Cardiac muscle cell (in vitro differentiated cells and primary cell): ENCODE data around the gene FRMPD2. TPM values are rescaled to one million over a fixed set of nuclear protein-coding genes. Genes with fewer than 3 reads are reported as not detected.

Source experiments
- DNase-seq, 2 donors: peaks; one replicate each; pipeline versions ENCODE4 v3.0.0 to v3.0.0-alpha.2; 2010 to 2017; ENCODE audit warnings: low read depth in 1 of 2, low spot score in 1 of 2
- H3K27ac ChIP-seq: fragments of 200-600 bp; sonication (generic); 2 replicates; pipeline ENCODE4 v1.5.1; 2016
- H3K27me3 ChIP-seq: fragments of 200-600 bp; sonication (generic); 2 replicates; pipeline ENCODE4 v1.6.0; 2016; ENCODE audit warnings: control low read depth
- H3K36me3 ChIP-seq: fragments of 200-600 bp; sonication (generic); 2 replicates; pipeline ENCODE4 v1.5.1; 2016; ENCODE audit warnings: control low read depth
- H3K4me1 ChIP-seq: fragments of 200-600 bp; sonication (generic); 2 replicates; pipeline ENCODE4 v1.8.1; 2017; ENCODE audit warnings: low read depth, mild to moderate bottlenecking, mixed run types
- H3K4me3 ChIP-seq: fragments of 200-600 bp; sonication (generic); 2 replicates; pipeline ENCODE4 v1.5.1; 2016; ENCODE audit warnings: mild to moderate bottlenecking
- H3K9me3 ChIP-seq: fragments of 200-600 bp; sonication (generic); 2 replicates; pipeline ENCODE4 v1.5.1; 2017; ENCODE audit warnings: low read depth, mild to moderate bottlenecking, control low read depth
- CTCF ChIP-seq: IDR thresholded peaks from 2 replicates; pipeline ENCODE4 v1.5.1; 2012; ENCODE audit warnings: low read depth, mild to moderate bottlenecking, low read length
- polyA plus RNA-seq: library from polyadenylated mRNA; unstranded; fragments of >200 nt; fragmentation: Nextera tagmentation; extraction: Ambion mirVana; gene quantifications from 2 replicates; pipeline ENCODE4 v1.2.1, GENCODE V29; 2016
- total RNA-seq: library from RNA; depleted of rRNA; stranded (reverse); fragments of >200 nt; gene quantifications from 2 replicates; pipeline ENCODE4 v1.2.3, GENCODE V29; 2016

The FRMPD2 gene
- total and polyA plus RNA-seq, 2 experiments from 2014 or later, result 2.3 to 3.0 TPM

DNA sequence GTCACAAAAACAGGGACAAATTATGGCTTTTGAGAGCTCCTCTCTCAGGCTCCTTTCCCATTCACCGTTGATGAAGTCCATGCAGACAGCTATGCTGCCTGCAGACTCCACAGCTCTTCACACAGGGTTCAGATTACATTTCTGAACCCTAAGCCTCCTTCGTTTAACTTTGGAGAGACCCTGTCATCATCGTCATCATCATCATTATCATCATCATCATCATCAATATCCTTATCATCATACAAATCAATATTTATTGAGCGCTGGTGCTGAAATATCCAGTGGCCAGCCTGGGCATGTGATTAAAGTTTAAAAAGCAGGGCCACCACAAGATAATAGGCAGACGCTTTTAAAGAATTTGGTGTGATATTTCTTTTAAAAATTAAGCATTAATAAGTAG lies 66.6 kb downstream of the FRMPD2 start:
- Histone ChIP-seq H3K4me1 (no peaks in the 10 kb centered on the region), H3K27ac (no peak overlapping the region), H3K9me3 (no peaks in the 10 kb centered on the region), H3K4me3 (no peak overlapping the region), H3K27me3 (no peaks in the 10 kb centered on the region), H3K36me3 (no peaks in the 10 kb centered on the region)
- no peak for TF ChIP-seq CTCF
- DNase-seq, result no peak

GRCh38 chr10:48206482-48207250 lies 67.8 kb downstream of the FRMPD2 start:
- H3K4me3 ChIP-seq, result no peak overlapping the region
- no peaks in the 10 kb centered on the region for H3K36me3 ChIP-seq
- H3K4me1 ChIP-seq, result no peaks in the 10 kb centered on the region
- no peak overlapping the region for H3K27ac ChIP-seq
- TF ChIP-seq CTCF, result no peak
- H3K27me3 ChIP-seq, result no peaks in the 10 kb centered on the region
- DNase-seq, result no peak
- H3K9me3 ChIP-seq, result no peaks in the 10 kb centered on the region

- Histone ChIP-seq H3K4me1 (no peaks in the 10 kb centered on the region), H3K27me3 (no peaks in the 10 kb centered on the region), H3K4me3 (no peak overlapping the region), H3K36me3 (no peaks in the 10 kb centered on the region), H3K27ac (no peak overlapping the region), H3K9me3 (no peaks in the 10 kb centered on the region)
- no peak for DNase-seq
- TF ChIP-seq CTCF, result no peak
Measured at GRCh38 chr10:48205918-48206317, 68.6 kb downstream of the FRMPD2 start.

DNA sequence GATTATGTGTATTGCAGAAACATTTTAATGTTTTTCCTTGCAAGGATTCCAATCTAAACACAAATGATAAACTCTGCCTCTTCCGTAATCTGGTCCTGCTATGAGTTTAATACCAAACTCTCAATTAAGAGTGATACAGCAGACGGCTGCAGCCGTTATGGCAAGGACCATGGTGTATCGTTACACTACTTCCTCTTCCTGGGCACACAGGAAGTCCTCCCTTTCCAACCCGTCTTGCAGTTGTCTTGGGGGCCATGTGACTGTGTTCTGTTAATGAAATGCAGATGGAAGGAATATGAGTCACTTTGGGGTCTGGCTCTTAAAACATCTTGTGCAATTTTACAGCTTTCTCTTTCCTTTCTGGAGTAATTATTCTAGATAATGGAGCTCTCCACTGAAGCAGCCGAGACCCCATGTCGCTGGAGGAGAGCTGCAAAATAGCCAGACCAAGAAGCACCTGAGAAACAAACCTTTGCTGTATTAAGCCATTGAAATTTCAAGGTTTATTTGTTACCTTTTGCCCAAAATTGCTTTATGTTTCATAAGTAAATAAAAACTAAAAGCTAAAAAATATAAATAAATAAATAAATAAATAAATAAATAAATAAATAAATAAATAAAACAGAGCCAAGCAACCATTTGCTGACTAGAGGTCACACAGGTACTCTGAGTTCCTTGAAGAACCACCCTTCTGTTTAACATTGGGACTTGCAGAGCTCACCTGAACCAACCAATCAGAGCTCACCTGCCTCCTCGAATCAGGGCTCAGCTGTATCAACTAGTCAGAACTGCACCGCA lies 74.7 kb downstream of the FRMPD2 start:
- Histone ChIP-seq H3K4me3 (no peak overlapping the region), H3K27ac (no peak overlapping the region), H3K9me3 (no peaks in the 10 kb centered on the region), H3K4me1 (no peaks in the 10 kb centered on the region), H3K36me3 (no peaks in the 10 kb centered on the region), H3K27me3 (no peaks in the 10 kb centered on the region)
- TF ChIP-seq CTCF, result no peak
- peak in 1 of 2 donors; percentile 92 for DNase-seq

GRCh38 chr10:48197236-48197899 lies 77.1 kb downstream of the FRMPD2 start:
- Histone ChIP-seq H3K9me3 (no peaks in the 10 kb centered on the region), H3K4me1 (no peaks in the 10 kb centered on the region), H3K36me3 (no peaks in the 10 kb centered on the region), H3K27me3 (no peaks in the 10 kb centered on the region), H3K4me3 (no peak overlapping the region), H3K27ac (no peak overlapping the region)
- DNase-seq, result no peak
- no peak for TF ChIP-seq CTCF
